MM.1S (cell line): ENCODE data around the gene SYTL3.

Experiments
- DNase-seq: peaks from one replicate; pipeline ENCODE4 v3.0.0-alpha.2; 2015
- H2AFZ ChIP-seq: fragments of 300-600 bp; sonication (generic); 2 replicates; pipeline ENCODE4 v1.6.0; 2016; ENCODE audit warnings: antibody characterized with exemption, low read length
- H3F3A ChIP-seq: fragments of 300-600 bp; sonication (generic); 2 replicates; pipeline ENCODE4 v1.6.1; 2016; ENCODE audit warnings: mild to moderate bottlenecking, antibody characterized with exemption, low read length, moderate library complexity, mixed read lengths; ENCODE audit not compliant: insufficient read depth
- H3K27ac ChIP-seq: fragments of 300-600 bp; sonication (generic); 2 replicates; pipeline ENCODE4 v1.5.1; 2016; ENCODE audit warnings: mild to moderate bottlenecking, low read length
- H3K27me3 ChIP-seq: fragments of 300-600 bp; sonication (generic); replicated peaks from 2 replicates; pipeline ENCODE4 v1.6.0; 2016; ENCODE audit warnings: low read length; ENCODE audit not compliant: insufficient read depth
- H3K36me3 ChIP-seq: fragments of 300-600 bp; sonication (generic); replicated peaks from 2 replicates; pipeline ENCODE4 v1.6.1; 2016; ENCODE audit warnings: mild to moderate bottlenecking, low read length, mixed read lengths; ENCODE audit not compliant: insufficient read depth
- H3K4me1 ChIP-seq: fragments of 300-600 bp; sonication (generic); 2 replicates; pipeline ENCODE4 v1.6.1; 2016; ENCODE audit warnings: low read length, mixed read lengths
- H3K4me2 ChIP-seq: fragments of 300-600 bp; sonication (generic); 2 replicates; pipeline ENCODE4 v1.6.0; 2016; ENCODE audit warnings: low read depth, low read length
- H3K4me3 ChIP-seq: fragments of 300-600 bp; sonication (generic); 2 replicates; pipeline ENCODE4 v1.5.1; 2016; ENCODE audit warnings: low read length, mixed read lengths
- H3K79me2 ChIP-seq: fragments of 300-600 bp; sonication (generic); 2 replicates; pipeline ENCODE4 v1.6.1; 2016; ENCODE audit warnings: mixed run types, low read length, mixed read lengths
- H3K9ac ChIP-seq: fragments of 300-600 bp; sonication (generic); 2 replicates; pipeline ENCODE4 v1.6.1; 2016; ENCODE audit warnings: low read length, mixed read lengths
- H3K9me2 ChIP-seq: fragments of 300-600 bp; sonication (generic); replicated peaks from 2 replicates; pipeline ENCODE4 v1.6.1; 2016; ENCODE audit warnings: mild to moderate bottlenecking, low read length, mixed read lengths; ENCODE audit not compliant: insufficient read depth
- H3K9me3 ChIP-seq: fragments of 300-600 bp; sonication (generic); replicated peaks from 2 replicates; pipeline ENCODE4 v1.6.1; 2016; ENCODE audit warnings: mild to moderate bottlenecking, low read length, mixed read lengths; ENCODE audit not compliant: insufficient read depth
- H4K20me1 ChIP-seq: fragments of 300-600 bp; sonication (generic); 2 replicates; pipeline ENCODE4 v1.6.1; 2016; ENCODE audit warnings: mild to moderate bottlenecking, low read length, moderate library complexity, mixed read lengths; ENCODE audit not compliant: insufficient read depth
- EZH2 ChIP-seq: fragments of 300-600 bp; sonication (generic); optimal IDR thresholded peaks from 2 replicates; pipeline ENCODE3; 2017; ENCODE audit warnings: low read depth, mild to moderate bottlenecking, antibody characterized with exemption, low read length, mixed read lengths
- EZH2phosphoT487 ChIP-seq: fragments of 300-600 bp; sonication (generic); IDR thresholded peaks from 2 replicates; pipeline ENCODE4 v1.6.1; 2018; ENCODE audit warnings: antibody characterized with exemption, low read length
- TF ChIP-seq, protein P1 (sequence below): fragments of 300-600 bp; sonication (generic); IDR thresholded peaks from 2 replicates; pipeline ENCODE4 v1.5.1; 2016; ENCODE audit warnings: antibody characterized with exemption, low read length, mixed read lengths

Gene SYTL3

DNA sequence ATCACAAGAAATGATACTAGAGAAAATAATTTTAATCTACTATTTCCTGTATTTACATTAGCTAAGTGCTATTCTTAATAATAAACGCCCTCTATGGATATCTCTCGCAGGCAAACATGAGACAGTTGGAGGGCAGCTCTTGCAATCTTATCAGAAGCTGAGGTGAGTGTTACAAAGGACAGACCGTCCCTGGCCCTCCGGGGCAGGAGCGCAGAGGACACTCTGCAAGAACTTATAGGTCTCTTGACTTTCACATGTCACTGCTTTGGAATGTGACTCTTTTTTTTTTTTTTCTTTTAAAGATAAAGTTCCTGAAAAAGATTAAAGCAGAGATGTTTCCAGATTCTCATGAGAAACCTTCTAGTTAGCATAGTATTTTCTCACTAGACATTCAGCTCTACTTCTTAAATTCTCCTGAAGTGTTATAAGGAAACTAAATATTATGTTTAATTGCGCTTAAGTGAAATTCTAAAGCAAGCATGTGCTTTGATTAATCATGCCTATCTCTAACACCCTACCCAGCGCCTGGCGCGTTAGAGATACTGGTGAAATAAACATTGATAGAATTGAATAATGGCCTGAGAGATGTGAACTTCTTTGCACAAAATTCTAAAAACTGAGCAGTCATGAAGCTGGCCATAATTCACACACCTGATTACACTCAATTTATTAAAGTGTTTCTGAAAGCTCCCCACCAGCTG, 57.4 kb downstream of the SYTL3 start:
- Histone ChIP-seq H3K4me2 (peak overlapping the region; percentile 68; the same call in 1 of the 2 replicates), H3K4me1 (peaks cover 15% of the 10 kb centered on the region), H3K9ac (no peak overlapping the region)

DNA sequence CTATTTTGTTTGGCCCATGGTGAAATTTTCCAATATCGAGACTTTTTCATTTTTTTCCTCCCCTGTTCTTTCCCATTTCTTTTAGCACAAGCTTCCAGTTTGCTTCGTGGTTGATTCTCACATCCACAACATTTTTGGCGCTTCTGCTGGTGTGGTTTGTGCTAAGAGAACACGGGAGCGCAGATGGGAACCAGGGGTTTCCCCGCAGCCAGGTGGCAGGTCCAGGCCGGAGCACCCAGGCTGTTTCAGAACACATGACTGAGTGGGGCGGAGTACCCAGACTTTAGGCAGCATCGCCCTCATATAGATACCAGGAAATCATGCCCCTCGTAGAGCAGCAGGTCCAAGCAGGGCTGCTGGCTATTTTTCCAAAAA, 58.0 kb downstream of the SYTL3 start:
- H4K20me1 ChIP-seq: no peaks in the 10 kb centered on the region
- H3F3A ChIP-seq: no peaks in the 10 kb centered on the region
- H3K4me3 ChIP-seq: peak overlapping the region; percentile 20; the same call in 1 of the 2 replicates
- peak overlapping the region; percentile 68 for H3K4me2 ChIP-seq
- H3K9me3 ChIP-seq: no peaks in the 10 kb centered on the region
- TF ChIP-seq, protein P1, sequence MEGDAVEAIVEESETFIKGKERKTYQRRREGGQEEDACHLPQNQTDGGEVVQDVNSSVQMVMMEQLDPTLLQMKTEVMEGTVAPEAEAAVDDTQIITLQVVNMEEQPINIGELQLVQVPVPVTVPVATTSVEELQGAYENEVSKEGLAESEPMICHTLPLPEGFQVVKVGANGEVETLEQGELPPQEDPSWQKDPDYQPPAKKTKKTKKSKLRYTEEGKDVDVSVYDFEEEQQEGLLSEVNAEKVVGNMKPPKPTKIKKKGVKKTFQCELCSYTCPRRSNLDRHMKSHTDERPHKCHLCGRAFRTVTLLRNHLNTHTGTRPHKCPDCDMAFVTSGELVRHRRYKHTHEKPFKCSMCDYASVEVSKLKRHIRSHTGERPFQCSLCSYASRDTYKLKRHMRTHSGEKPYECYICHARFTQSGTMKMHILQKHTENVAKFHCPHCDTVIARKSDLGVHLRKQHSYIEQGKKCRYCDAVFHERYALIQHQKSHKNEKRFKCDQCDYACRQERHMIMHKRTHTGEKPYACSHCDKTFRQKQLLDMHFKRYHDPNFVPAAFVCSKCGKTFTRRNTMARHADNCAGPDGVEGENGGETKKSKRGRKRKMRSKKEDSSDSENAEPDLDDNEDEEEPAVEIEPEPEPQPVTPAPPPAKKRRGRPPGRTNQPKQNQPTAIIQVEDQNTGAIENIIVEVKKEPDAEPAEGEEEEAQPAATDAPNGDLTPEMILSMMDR: no peak
- TF ChIP-seq EZH2phosphoT487 (no peak), EZH2 (no peak)
- peaks cover 15% of the 10 kb centered on the region for H3K4me1 ChIP-seq
- no peak overlapping the region for H3K9ac ChIP-seq
- no peaks in the 10 kb centered on the region for H3K27me3 ChIP-seq
- no peaks in the 10 kb centered on the region for H3K36me3 ChIP-seq
- H3K27ac ChIP-seq: no peak overlapping the region; the same call in 1 of the 2 replicates
- H3K79me2 ChIP-seq: no peaks in the 10 kb centered on the region
- DNase-seq: peak; percentile 62
- H2AFZ ChIP-seq: 0 out of 2 replicates have a peak overlapping the region, but pooled peaks have one; percentile 20
- H3K9me2 ChIP-seq: no peaks in the 10 kb centered on the region

More for the DNA sequence above, 57.4 kb downstream of the SYTL3 start:
- H3K79me2 ChIP-seq: no peaks in the 10 kb centered on the region
- no peaks in the 10 kb centered on the region for H3K36me3 ChIP-seq
- H3K9me3 ChIP-seq: no peaks in the 10 kb centered on the region
- H2AFZ ChIP-seq: no peak overlapping the region
- H3K4me3 ChIP-seq: no peak overlapping the region
- TF ChIP-seq EZH2 (no peak), EZH2phosphoT487 (no peak)
- TF ChIP-seq, protein P1: no peak
- no peak overlapping the region for H3K27ac ChIP-seq
- no peak for DNase-seq
- H3K27me3 ChIP-seq: no peaks in the 10 kb centered on the region
- H4K20me1 ChIP-seq: no peaks in the 10 kb centered on the region
- H3F3A ChIP-seq: no peaks in the 10 kb centered on the region
- no peaks in the 10 kb centered on the region for H3K9me2 ChIP-seq

DNA sequence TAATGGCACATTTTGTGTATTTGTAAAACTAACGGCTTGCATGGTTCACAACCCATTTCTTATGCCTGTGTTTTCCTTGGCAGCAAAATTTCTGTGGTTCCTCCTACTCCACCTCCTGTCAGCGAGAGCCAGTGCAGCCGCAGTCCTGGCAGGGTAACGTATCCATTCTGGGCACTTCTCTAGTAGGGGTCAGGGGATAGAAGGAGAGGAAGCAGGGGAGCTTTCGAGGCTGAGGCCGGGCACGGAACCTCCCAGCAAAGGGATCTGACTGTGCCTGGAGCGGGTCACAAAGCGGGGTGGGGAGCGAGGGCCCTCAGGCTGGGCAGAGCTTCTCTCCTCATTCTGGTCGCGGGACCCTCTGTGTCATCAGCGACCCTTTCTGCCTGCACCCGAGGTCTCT, 58.4 kb downstream of the SYTL3 start:
- Histone ChIP-seq H3K4me1 (peaks cover 15% of the 10 kb centered on the region), H3K27ac (no peak overlapping the region; the same call in 1 of the 2 replicates), H3K9me2 (no peaks in the 10 kb centered on the region), H3K36me3 (no peaks in the 10 kb centered on the region), H3K27me3 (no peaks in the 10 kb centered on the region), H2AFZ (0 out of 2 replicates have a peak overlapping the region, but pooled peaks have one; percentile 20), H3F3A (no peaks in the 10 kb centered on the region), H3K4me3 (peak overlapping the region; percentile 20; the same call in 1 of the 2 replicates), H3K79me2 (no peaks in the 10 kb centered on the region), H3K9me3 (no peaks in the 10 kb centered on the region), H3K4me2 (peak overlapping the region; percentile 68), H4K20me1 (no peaks in the 10 kb centered on the region), H3K9ac (no peak overlapping the region)
- TF ChIP-seq EZH2phosphoT487 (no peak), EZH2 (no peak)
- TF ChIP-seq, protein P1: no peak
- no peak for DNase-seq
